HFFc6 (cell line): ENCODE measurements around the gene ITPRIPL1. TPM values are rescaled to one million over a fixed set of nuclear protein-coding genes. Genes with fewer than 3 reads are reported as not detected.

Source experiments
- DNase-seq: peaks from one replicate; pipeline ENCODE4 v3.0.0-alpha.2; 2018
- H3K27ac Mint-ChIP-seq: 2 replicates; pipeline ENCODE4 v1.8.0; 2020; ENCODE audit warnings: mild to moderate bottlenecking, mixed read lengths
- H3K27me3 Mint-ChIP-seq: 2 replicates; pipeline ENCODE4 v1.8.0; 2021; ENCODE audit warnings: mild to moderate bottlenecking, moderate library complexity, mixed read lengths; ENCODE audit not compliant: insufficient read depth
- H3K36me3 Mint-ChIP-seq: 2 replicates; pipeline ENCODE4 v1.8.0; 2021; ENCODE audit warnings: low read depth, mixed read lengths
- H3K4me1 Mint-ChIP-seq: 2 replicates; pipeline ENCODE4 v1.8.0; 2020; ENCODE audit warnings: low read depth, mixed read lengths
- H3K4me3 Mint-ChIP-seq: 2 replicates; pipeline ENCODE4 v1.8.0; 2020; ENCODE audit warnings: mild to moderate bottlenecking, moderate library complexity, mixed read lengths
- H3K9me3 Mint-ChIP-seq: 2 replicates; pipeline ENCODE4 v1.8.0; 2020; ENCODE audit warnings: mild to moderate bottlenecking, mixed read lengths
- CTCF ChIP-seq: fragments of 200-600 bp; sonication (generic); IDR thresholded peaks from 2 replicates; pipeline ENCODE4 v1.5.0; 2021; ENCODE audit warnings: antibody characterized with exemption, mild to moderate bottlenecking
- total RNA-seq, 6 experiments: library from RNA; stranded (reverse); fragmentation: NEBNext Ultra II Directional; extraction: Animal tissue kit (Norgen Biotek cat#: 25700); gene quantifications; 2 replicates in 1 of 6; 3 replicates in 5 of 6; pipeline ENCODE4 v1.2.3, GENCODE V29; 2021

ITPRIPL1 gene
- total RNA-seq, 6 experiments from 2014 or later, result 0.55 to 1.2 (median 0.94) TPM

GRCh38 chr2:96306370-96306769, 18.7 kb upstream of the ITPRIPL1 start:
- Mint-ChIP-seq H3K27ac (peak overlapping the region; percentile 96), H3K36me3 (peaks cover 31% of the 10 kb centered on the region), H3K4me1 (peaks cover 43% of the 10 kb centered on the region), H3K27me3 (peaks cover 1% of the 10 kb centered on the region), H3K4me3 (peak overlapping the region; percentile 100), H3K9me3 (no peaks in the 10 kb centered on the region)
- TF ChIP-seq CTCF, result no peak
- no peak for DNase-seq

GRCh38 chr2:96308248-96308647, 16.9 kb upstream of the ITPRIPL1 start:
- TF ChIP-seq CTCF, result no peak
- Mint-ChIP-seq H3K9me3 (no peaks in the 10 kb centered on the region), H3K4me1 (peaks cover 30% of the 10 kb centered on the region), H3K4me3 (no peak overlapping the region), H3K27ac (no peak overlapping the region), H3K27me3 (peaks cover 1% of the 10 kb centered on the region), H3K36me3 (peaks cover 15% of the 10 kb centered on the region)
- no peak for DNase-seq

GRCh38 chr2:96315005-96315399, 10.1 kb upstream of the ITPRIPL1 start:
- H3K4me1 Mint-ChIP-seq, result peaks cover 23% of the 10 kb centered on the region

GRCh38 chr2:96315400-96316071, 9.6 kb upstream of the ITPRIPL1 start:
- Mint-ChIP-seq H3K4me3 (peak overlapping the region; percentile 67), H3K36me3 (no peaks in the 10 kb centered on the region; the same call in 1 of the 2 replicates), H3K9me3 (no peaks in the 10 kb centered on the region), H3K27ac (peak overlapping the region; percentile 95), H3K27me3 (peaks cover 1% of the 10 kb centered on the region), H3K4me1 (peaks cover 28% of the 10 kb centered on the region)
- TF ChIP-seq CTCF, result no peak
- peak; percentile 92 for DNase-seq

More at GRCh38 chr2:96315005-96315399, 10.1 kb upstream of the ITPRIPL1 start:
- peak overlapping the region; percentile 95 for H3K27ac Mint-ChIP-seq
- H3K36me3 Mint-ChIP-seq, result no peaks in the 10 kb centered on the region; the same call in 1 of the 2 replicates
- no peak for TF ChIP-seq CTCF
- H3K4me3 Mint-ChIP-seq, result peak overlapping the region; percentile 22
- no peaks in the 10 kb centered on the region for H3K9me3 Mint-ChIP-seq
- no peak for DNase-seq
- H3K27me3 Mint-ChIP-seq, result peaks cover 1% of the 10 kb centered on the region

GRCh38 chr2:96316999-96317398, 8.1 kb upstream of the ITPRIPL1 start:
- TF ChIP-seq CTCF, result no peak
- Mint-ChIP-seq H3K4me1 (peaks cover 38% of the 10 kb centered on the region), H3K36me3 (no peaks in the 10 kb centered on the region; the same call in 1 of the 2 replicates), H3K4me3 (no peak overlapping the region), H3K27ac (peak overlapping the region; percentile 29; the same call in 1 of the 2 replicates), H3K9me3 (no peaks in the 10 kb centered on the region), H3K27me3 (peaks cover 1% of the 10 kb centered on the region)
- DNase-seq, result no peak
